Body of pancreas (tissue), 4 donors: ENCODE measurements around the gene DOK1. TPM values are rescaled to one million over a fixed set of nuclear protein-coding genes. Genes with fewer than 3 reads are reported as not detected.

ENCODE experiments used
- ATAC-seq: fragments of 150-250 bp; one replicate; pipeline ENCODE4 v1.9.1; 2016
- DNase-seq, 4 donors: peaks; one replicate each; pipeline ENCODE4 v3.0.0-alpha.2; 2019
- H3K27ac ChIP-seq, 4 donors: fragments of 200-600 bp; sonication (generic); 1 replicate in 3 of 4; 2 replicates in 1 of 4; pipeline versions ENCODE4 v1.5.1 to v1.6.1; 2016 to 2019; ENCODE audit warnings: mild to moderate bottlenecking in 1 of 4, mixed read lengths in 1 of 4, moderate library complexity in 1 of 4
- H3K27me3 ChIP-seq, 2 donors: fragments of 200-600 bp; sonication (generic); one replicate each; pipeline ENCODE4 v1.6.0; 2016; ENCODE audit warnings: mild to moderate bottlenecking in 1 of 2
- H3K36me3 ChIP-seq, 2 donors: fragments of 200-600 bp; sonication (generic); replicated peaks in 1 of 2; 2 replicates each; pipeline ENCODE4 v1.5.1; 2016; ENCODE audit warnings: low read depth in 2 of 2; ENCODE audit not compliant: insufficient read depth in 1 of 2
- H3K4me1 ChIP-seq: fragments of 200-600 bp; sonication (generic); one replicate; pipeline ENCODE4 v1.6.0; 2016
- H3K4me3 ChIP-seq, 2 donors: fragments of 200-600 bp; sonication (generic); 1 replicate in 1 of 2; 2 replicates in 1 of 2; pipeline ENCODE4 v1.5.1; 2016 to 2019
- H3K9me3 ChIP-seq, 3 donors: fragments of 200-600 bp; sonication (generic); 1 replicate in 2 of 3; 2 replicates in 1 of 3; pipeline ENCODE4 v1.5.1; 2016
- POLR2A ChIP-seq, 3 donors: fragments of 450-650 bp; IDR thresholded peaks; one replicate each; pipeline ENCODE4 v1.6.1; 2016; ENCODE audit warnings: antibody characterized with exemption in 3 of 3, mild to moderate bottlenecking in 2 of 3
- WGBS, 2 donors: methylation state at CpG; one replicate each; pipeline ENCODE4 v1.1.5; 2017; 5-methylcytosine and 5-hydroxymethylcytosine counted together
- intact Hi-C: fragments of 100-400 bp; cut with DNase I; formaldehyde crosslinking; loops from one replicate; pipeline ENCODE4 v1.15.1; 2023
- total RNA-seq, 2 donors: library from RNA; depleted of rRNA; stranded (reverse); fragments of >200 nt; gene quantifications; one replicate each; pipeline ENCODE4 v1.1.0, GENCODE V29; 2016
- TF ChIP-seq, protein P1 (sequence below), 7 experiments: fragments of 450-650 bp in 4 of 7; fragments of 200-600 bp in 3 of 7; sonication (generic) in 3 of 7; IDR thresholded peaks; one replicate each; pipeline ENCODE4 v1.5.1; 2016 to 2019; ENCODE audit warnings: antibody characterized with exemption in 7 of 7

The DOK1 gene
- total RNA-seq, 2 donors from 2014 or later, result 9.2 to 15.3 TPM

GRCh38 chr2:74593826-74594772 is 39.6 kb downstream of the DOK1 start:
- DNase-seq (no peak), ATAC-seq (no peak)
- H3K27me3 ChIP-seq, result no peaks in the 10 kb centered on the region
- 44 to 51% methylated on average over 4 of the region's 4 CpGs for WGBS, 2 donors
- H3K9me3 ChIP-seq, result no peaks in the 10 kb centered on the region
- H3K36me3 ChIP-seq, result no peaks in the 10 kb centered on the region
- H3K4me3 ChIP-seq, result no peak overlapping the region
- TF ChIP-seq, protein P1, sequence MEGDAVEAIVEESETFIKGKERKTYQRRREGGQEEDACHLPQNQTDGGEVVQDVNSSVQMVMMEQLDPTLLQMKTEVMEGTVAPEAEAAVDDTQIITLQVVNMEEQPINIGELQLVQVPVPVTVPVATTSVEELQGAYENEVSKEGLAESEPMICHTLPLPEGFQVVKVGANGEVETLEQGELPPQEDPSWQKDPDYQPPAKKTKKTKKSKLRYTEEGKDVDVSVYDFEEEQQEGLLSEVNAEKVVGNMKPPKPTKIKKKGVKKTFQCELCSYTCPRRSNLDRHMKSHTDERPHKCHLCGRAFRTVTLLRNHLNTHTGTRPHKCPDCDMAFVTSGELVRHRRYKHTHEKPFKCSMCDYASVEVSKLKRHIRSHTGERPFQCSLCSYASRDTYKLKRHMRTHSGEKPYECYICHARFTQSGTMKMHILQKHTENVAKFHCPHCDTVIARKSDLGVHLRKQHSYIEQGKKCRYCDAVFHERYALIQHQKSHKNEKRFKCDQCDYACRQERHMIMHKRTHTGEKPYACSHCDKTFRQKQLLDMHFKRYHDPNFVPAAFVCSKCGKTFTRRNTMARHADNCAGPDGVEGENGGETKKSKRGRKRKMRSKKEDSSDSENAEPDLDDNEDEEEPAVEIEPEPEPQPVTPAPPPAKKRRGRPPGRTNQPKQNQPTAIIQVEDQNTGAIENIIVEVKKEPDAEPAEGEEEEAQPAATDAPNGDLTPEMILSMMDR (IDR thresholded peaks at IDR 0.05), result no peak
- no peak for TF ChIP-seq POLR2A (IDR thresholded peaks at IDR 0.05)
- no peaks in the 10 kb centered on the region for H3K4me1 ChIP-seq
- intact Hi-C loops, result no loop called here
- no peak overlapping the region for H3K27ac ChIP-seq

DNA sequence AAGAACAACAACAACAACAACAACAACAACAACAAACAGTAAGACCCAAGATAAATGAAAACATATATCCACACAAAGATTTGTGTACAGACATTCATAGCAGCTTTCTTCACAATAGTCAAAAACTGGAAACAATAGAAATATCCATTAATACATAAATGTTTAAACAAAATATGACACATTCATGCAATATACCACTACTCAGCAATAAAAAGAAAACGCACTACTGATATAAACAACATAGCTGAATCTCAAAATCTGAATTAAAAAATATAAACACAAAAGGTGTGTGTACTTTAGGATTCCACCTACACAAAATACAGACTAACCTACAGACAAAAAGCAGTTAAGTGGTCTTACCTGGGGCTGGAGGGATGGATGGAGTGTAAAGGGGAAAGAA is 42.1 kb downstream of the DOK1 start:
- Histone ChIP-seq H3K4me1 (no peaks in the 10 kb centered on the region), H3K27ac (no peak overlapping the region), H3K9me3 (no peaks in the 10 kb centered on the region), H3K36me3 (no peaks in the 10 kb centered on the region), H3K4me3 (no peak overlapping the region), H3K27me3 (no peaks in the 10 kb centered on the region)
- no peak for TF ChIP-seq POLR2A (IDR thresholded peaks at IDR 0.05)
- TF ChIP-seq, protein P1 (IDR thresholded peaks at IDR 0.05), result no peak
- no peak for DNase-seq
- WGBS, 2 donors, result 31 to 32% methylated on average over 1 of the region's 1 CpG
- intact Hi-C loops, result no loop called here
- no peak for ATAC-seq

DNA sequence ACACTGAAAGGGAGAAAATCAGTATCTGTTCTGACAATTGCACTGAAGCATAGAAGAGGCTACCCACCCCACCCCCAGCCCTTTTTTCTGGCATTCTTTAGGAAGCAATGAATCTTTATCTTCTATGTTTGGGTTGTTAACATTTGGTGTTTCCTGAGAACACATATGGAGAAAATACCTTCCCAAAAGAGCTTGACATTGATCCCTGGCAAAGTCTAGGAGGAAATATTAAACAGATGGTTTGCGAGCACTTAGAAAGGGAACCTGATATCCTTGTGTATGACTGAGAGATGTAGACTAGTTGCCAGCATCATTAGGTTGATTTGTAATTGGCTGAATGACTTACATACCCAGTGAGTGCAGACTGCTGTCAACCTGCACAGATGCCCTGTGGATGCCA is 42.9 kb downstream of the DOK1 start:
- H3K4me3 ChIP-seq, result no peak overlapping the region
- no peaks in the 10 kb centered on the region for H3K36me3 ChIP-seq
- DNase-seq (no peak), ATAC-seq (no peak)
- H3K27me3 ChIP-seq, result no peaks in the 10 kb centered on the region
- no peaks in the 10 kb centered on the region for H3K9me3 ChIP-seq
- intact Hi-C loops, result no loop called here
- WGBS, 2 donors, result 33 to 52% methylated on average over 1 of the region's 1 CpG
- TF ChIP-seq, protein P1 (IDR thresholded peaks at IDR 0.05), result no peak
- TF ChIP-seq POLR2A (IDR thresholded peaks at IDR 0.05), result no peak
- no peaks in the 10 kb centered on the region for H3K4me1 ChIP-seq
- H3K27ac ChIP-seq, result no peak overlapping the region

GRCh38 chr2:74599676-74600075 is 45.2 kb downstream of the DOK1 start:
- Histone ChIP-seq H3K9me3 (no peaks in the 10 kb centered on the region), H3K4me1 (no peaks in the 10 kb centered on the region), H3K4me3 (no peak overlapping the region), H3K27ac (no peak overlapping the region), H3K36me3 (no peaks in the 10 kb centered on the region), H3K27me3 (no peaks in the 10 kb centered on the region)
- intact Hi-C loops, result no loop called here
- TF ChIP-seq, protein P1 (IDR thresholded peaks at IDR 0.05), result no peak
- TF ChIP-seq POLR2A (IDR thresholded peaks at IDR 0.05), result no peak
- DNase-seq (no peak), ATAC-seq (no peak)
- WGBS, 2 donors, result 45 to 52% methylated on average over 3 of the region's 3 CpGs
